HepG2 (cell line): ENCODE results near the gene MRPL27. TPM values are rescaled to one million over a fixed set of nuclear protein-coding genes. Genes with fewer than 3 reads are reported as not detected.

ENCODE experiments used
- CREM ChIP-seq, 2 experiments: sonication (generic) in 1 of 2; formaldehyde crosslinking in 1 of 2; IDR thresholded peaks; 2 replicates each; pipeline versions ENCODE4 v1.4.0 to v1.6.1; 2016 to 2020; ENCODE audit warnings: antibody characterized with exemption in 1 of 2, mild to moderate bottlenecking in 1 of 2, missing genetic modification reagents in 1 of 2
- HDAC2 ChIP-seq: sonication (generic); formaldehyde crosslinking; IDR thresholded peaks from 2 replicates; pipeline ENCODE4 v1.4.0; 2020; ENCODE audit warnings: missing genetic modification reagents
- MTF2 ChIP-seq: sonication (generic); formaldehyde crosslinking; IDR thresholded peaks from 2 replicates; pipeline ENCODE4 v1.5.0; 2020; ENCODE audit warnings: missing genetic modification reagents, borderline replicate concordance
- NFE2L2 ChIP-seq: fragments of 150-350 bp; IDR thresholded peaks from 2 replicates; pipeline ENCODE4 v1.6.1; 2014; ENCODE audit warnings: low read length
- NPAS2 ChIP-seq: sonication (generic); formaldehyde crosslinking; IDR thresholded peaks from 2 replicates; pipeline ENCODE4 v1.8.0; 2022; ENCODE audit warnings: mild to moderate bottlenecking, missing genetic modification reagents, borderline replicate concordance
- PHF5A ChIP-seq: IDR thresholded peaks from one replicate; pipeline ENCODE4 v1.6.1; 2018; ENCODE audit warnings: low read depth, missing genetic modification reagents; ENCODE audit not compliant: unreplicated experiment
- RARA ChIP-seq: IDR thresholded peaks from 2 replicates; pipeline ENCODE4 v1.6.1; 2016; ENCODE audit warnings: missing genetic modification reagents, missing compliant biosample characterization
- RBAK ChIP-seq: sonication (generic); formaldehyde crosslinking; IDR thresholded peaks from 2 replicates; pipeline ENCODE4 v1.5.1; 2020; ENCODE audit warnings: mild to moderate bottlenecking, missing genetic modification reagents
- SATB2 ChIP-seq: sonication (generic); formaldehyde crosslinking; IDR thresholded peaks from 2 replicates; pipeline ENCODE4 v1.5.0; 2020; ENCODE audit warnings: missing genetic modification reagents
- SIN3B ChIP-seq: fragments of 150-350 bp; IDR thresholded peaks from 2 replicates; pipeline ENCODE4 v1.6.1; 2014; ENCODE audit warnings: low read length
- SMAD9 ChIP-seq: sonication (generic); formaldehyde crosslinking; IDR thresholded peaks from 2 replicates; pipeline ENCODE4 v1.5.1; 2020; ENCODE audit warnings: mild to moderate bottlenecking, missing genetic modification reagents
- SNAI1 ChIP-seq: sonication (generic); formaldehyde crosslinking; IDR thresholded peaks from 2 replicates; pipeline ENCODE4 v1.5.0; 2020; ENCODE audit warnings: mild to moderate bottlenecking, missing genetic modification reagents, borderline replicate concordance
- SOX6 ChIP-seq, 2 experiments: fragments of 450-650 bp in 1 of 2; sonication (generic) in 1 of 2; formaldehyde crosslinking in 1 of 2; IDR thresholded peaks; 2 replicates each; pipeline versions ENCODE4 v1.4.0 to v1.6.1; 2017 to 2020; ENCODE audit warnings: antibody characterized with exemption in 1 of 2, mild to moderate bottlenecking in 1 of 2, missing genetic modification reagents in 1 of 2
- TOE1 ChIP-seq: sonication (generic); formaldehyde crosslinking; IDR thresholded peaks from 2 replicates; pipeline ENCODE4 v1.4.0; 2020; ENCODE audit warnings: mild to moderate bottlenecking, missing genetic modification reagents
- ZFAT ChIP-seq: sonication (generic); formaldehyde crosslinking; conservative IDR thresholded peaks from 2 replicates; pipeline ENCODE4 v1.8.1; 2023; ENCODE audit warnings: missing genetic modification reagents, inconsistent platforms
- ZFYVE20 ChIP-seq: sonication (generic); formaldehyde crosslinking; IDR thresholded peaks from 2 replicates; pipeline ENCODE4 v1.8.0; 2023; ENCODE audit warnings: low read depth, mild to moderate bottlenecking, moderate library complexity, missing genetic modification reagents, borderline replicate concordance
- ZNF256 ChIP-seq: sonication (generic); formaldehyde crosslinking; conservative IDR thresholded peaks from 2 replicates; pipeline ENCODE4 v1.4.0; 2020; ENCODE audit warnings: missing genetic modification reagents
- ZNF556 ChIP-seq: sonication (generic); formaldehyde crosslinking; IDR thresholded peaks from 2 replicates; pipeline ENCODE4 v1.4.0; 2020; ENCODE audit warnings: mild to moderate bottlenecking, missing genetic modification reagents, borderline replicate concordance
- ZNF724P ChIP-seq: sonication (generic); formaldehyde crosslinking; IDR thresholded peaks from 2 replicates; pipeline ENCODE4 v1.8.0; 2022; ENCODE audit warnings: missing genetic modification reagents, borderline replicate concordance
- polyA plus RNA-seq, 8 experiments: library from polyadenylated mRNA; depleted of rRNA in 3 of 8; stranded (reverse) in 7 of 8; unstranded in 1 of 8; fragments of >200 nt; fragmentation: Illumina TruSeq in 4 of 8; extraction: Trizol in 4 of 8; gene quantifications; 2 replicates each; pipeline versions ENCODE4 v1.2.1 to v1.2.3, GENCODE V29; 2011 to 2016; ENCODE audit warnings: low read depth in 4 of 8, missing spikeins in 1 of 8, mixed read lengths in 1 of 8; ENCODE audit not compliant: insufficient read depth in 1 of 8
- total RNA-seq, 5 experiments: library from RNA; depleted of rRNA; stranded (reverse); fragments of >200 nt; fragmentation: Illumina TruSeq; extraction: Trizol; gene quantifications; 2 replicates each; pipeline ENCODE4 v1.2.3, GENCODE V29; 2016; ENCODE audit warnings: low read depth in 1 of 5
- TF ChIP-seq, protein P1 (sequence below), 2 experiments: sonication (generic) in 1 of 2; formaldehyde crosslinking in 1 of 2; IDR thresholded peaks; 2 replicates each; pipeline versions ENCODE4 v1.5.1 to v1.6.1; 2011 to 2020; ENCODE audit warnings: borderline replicate concordance in 1 of 2, low read depth in 1 of 2, low read length in 1 of 2, mild to moderate bottlenecking in 1 of 2, missing genetic modification reagents in 1 of 2, moderate library complexity in 1 of 2
- TF ChIP-seq, protein P2 (sequence below): sonication (generic); formaldehyde crosslinking; IDR thresholded peaks from 2 replicates; pipeline ENCODE4 v1.4.0; 2020; ENCODE audit warnings: mild to moderate bottlenecking, missing genetic modification reagents
- TF ChIP-seq, protein P3 (sequence below): sonication (generic); IDR thresholded peaks from 2 replicates; pipeline ENCODE4 v1.6.1; 2016; ENCODE audit warnings: low read depth, borderline replicate concordance

Gene MRPL27
- total and polyA plus RNA-seq, 2 of the 13 experiments (the other 11 are each of a cell fraction or from before 2014, with no cell fraction given): 137 to 217 TPM

DNA sequence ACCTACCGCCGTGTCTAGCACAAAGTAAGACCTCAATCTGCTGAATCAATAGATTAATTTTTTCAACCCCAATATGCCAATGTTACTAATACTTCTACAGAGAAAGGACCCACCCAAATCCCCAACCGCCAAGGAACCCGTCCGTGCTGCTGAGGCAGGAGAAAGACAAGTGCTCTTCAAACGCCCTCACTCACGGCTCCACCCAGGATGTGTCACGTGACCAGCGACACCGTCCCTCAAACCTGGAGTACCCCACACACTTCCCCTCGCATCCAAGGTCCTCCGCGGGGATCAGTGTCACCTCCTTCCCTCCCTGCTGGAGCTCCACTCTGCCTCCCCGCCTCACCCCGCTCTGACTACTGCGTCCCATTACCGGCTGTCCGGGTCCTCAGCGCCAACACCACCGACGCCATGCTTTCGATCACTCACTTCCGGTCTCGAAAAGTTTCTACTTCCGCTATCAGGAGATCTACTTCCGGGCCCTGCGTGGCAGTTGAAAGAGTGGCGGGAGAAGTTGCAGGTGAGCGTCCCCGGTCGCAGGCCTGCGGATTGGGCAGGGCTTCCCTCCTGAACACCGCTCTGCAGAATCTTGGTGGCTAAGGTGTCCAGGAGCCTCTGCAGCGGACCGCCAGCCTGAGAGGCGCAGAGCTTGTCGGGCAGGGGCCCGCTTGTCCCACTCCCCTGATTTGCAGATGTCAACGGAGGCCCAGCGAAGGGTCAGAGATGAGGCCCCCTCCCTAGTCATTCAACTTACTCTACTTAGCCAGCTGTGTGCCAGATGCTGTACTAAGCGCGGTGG, at the start of gene MRPL27, which contains the start of gene EME1 (continued):
- TF ChIP-seq, protein P1, sequence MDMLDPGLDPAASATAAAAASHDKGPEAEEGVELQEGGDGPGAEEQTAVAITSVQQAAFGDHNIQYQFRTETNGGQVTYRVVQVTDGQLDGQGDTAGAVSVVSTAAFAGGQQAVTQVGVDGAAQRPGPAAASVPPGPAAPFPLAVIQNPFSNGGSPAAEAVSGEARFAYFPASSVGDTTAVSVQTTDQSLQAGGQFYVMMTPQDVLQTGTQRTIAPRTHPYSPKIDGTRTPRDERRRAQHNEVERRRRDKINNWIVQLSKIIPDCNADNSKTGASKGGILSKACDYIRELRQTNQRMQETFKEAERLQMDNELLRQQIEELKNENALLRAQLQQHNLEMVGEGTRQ (IDR thresholded peaks at IDR 0.05; ENCODE audit: low read depth, low read length): peak; percentile 99
- TF ChIP-seq, protein P1 (CRISPR knock-in tag; IDR thresholded peaks at IDR 0.05; ENCODE audit: borderline replicate concordance): peak; percentile 98
- TF ChIP-seq NFE2L2 (no peak), CREM (IDR thresholded peaks at IDR 0.05) (peak; percentile 88), CREM (CRISPR knock-in tag; IDR thresholded peaks at IDR 0.05) (no peak), ZNF724P (CRISPR knock-in tag) (peak; percentile 74), SNAI1 (CRISPR knock-in tag) (peak; percentile 93; the same call in 1 of the 2 replicates), NPAS2 (CRISPR knock-in tag) (no peak), PHF5A (CRISPR knock-in tag) (peak; percentile 87), SOX6 (IDR thresholded peaks at IDR 0.05) (no peak), SOX6 (CRISPR knock-in tag; IDR thresholded peaks at IDR 0.05) (peak; percentile 85), SIN3B (peak; percentile 99), ZNF256 (CRISPR knock-in tag) (peak; percentile 81; the same call in 1 of the 2 replicates), MTF2 (CRISPR knock-in tag) (no peak), SMAD9 (CRISPR knock-in tag) (no peak; the same call in 1 of the 2 replicates), RARA (CRISPR knock-in tag) (no peak; the same call in 1 of the 2 replicates), ZNF556 (CRISPR knock-in tag) (peak; percentile 94), HDAC2 (peak; percentile 96), RBAK (CRISPR knock-in tag) (no peak), ZFAT (CRISPR knock-in tag) (no peak), TOE1 (CRISPR knock-in tag) (no peak), ZFYVE20 (CRISPR knock-in tag) (no peak), SATB2 (CRISPR knock-in tag) (peak; percentile 65; the same call in 1 of the 2 replicates)
- TF ChIP-seq, protein P2, sequence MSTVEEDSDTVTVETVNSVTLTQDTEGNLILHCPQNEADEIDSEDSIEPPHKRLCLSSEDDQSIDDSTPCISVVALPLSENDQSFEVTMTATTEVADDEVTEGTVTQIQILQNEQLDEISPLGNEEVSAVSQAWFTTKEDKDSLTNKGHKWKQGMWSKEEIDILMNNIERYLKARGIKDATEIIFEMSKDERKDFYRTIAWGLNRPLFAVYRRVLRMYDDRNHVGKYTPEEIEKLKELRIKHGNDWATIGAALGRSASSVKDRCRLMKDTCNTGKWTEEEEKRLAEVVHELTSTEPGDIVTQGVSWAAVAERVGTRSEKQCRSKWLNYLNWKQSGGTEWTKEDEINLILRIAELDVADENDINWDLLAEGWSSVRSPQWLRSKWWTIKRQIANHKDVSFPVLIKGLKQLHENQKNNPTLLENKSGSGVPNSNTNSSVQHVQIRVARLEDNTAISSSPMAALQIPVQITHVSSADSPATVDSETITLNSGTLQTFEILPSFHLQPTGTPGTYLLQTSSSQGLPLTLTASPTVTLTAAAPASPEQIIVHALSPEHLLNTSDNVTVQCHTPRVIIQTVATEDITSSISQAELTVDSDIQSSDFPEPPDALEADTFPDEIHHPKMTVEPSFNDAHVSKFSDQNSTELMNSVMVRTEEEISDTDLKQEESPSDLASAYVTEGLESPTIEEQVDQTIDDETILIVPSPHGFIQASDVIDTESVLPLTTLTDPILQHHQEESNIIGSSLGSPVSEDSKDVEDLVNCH: peak; percentile 88; the same call in 1 of the 2 replicates
- TF ChIP-seq, protein P3, sequence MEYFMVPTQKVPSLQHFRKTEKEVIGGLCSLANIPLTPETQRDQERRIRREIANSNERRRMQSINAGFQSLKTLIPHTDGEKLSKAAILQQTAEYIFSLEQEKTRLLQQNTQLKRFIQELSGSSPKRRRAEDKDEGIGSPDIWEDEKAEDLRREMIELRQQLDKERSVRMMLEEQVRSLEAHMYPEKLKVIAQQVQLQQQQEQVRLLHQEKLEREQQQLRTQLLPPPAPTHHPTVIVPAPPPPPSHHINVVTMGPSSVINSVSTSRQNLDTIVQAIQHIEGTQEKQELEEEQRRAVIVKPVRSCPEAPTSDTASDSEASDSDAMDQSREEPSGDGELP: peak; percentile 76; the same call in 1 of the 2 replicates
